ENCODE results near the gene GNG4. TPM values are rescaled to one million over a fixed set of nuclear protein-coding genes. Genes with fewer than 3 reads are reported as not detected.

GNG4 gene
- total and polyA plus RNA-seq, 9 of the 15 experiments (the other 6 are each of a cell fraction or from before 2014, with no cell fraction given), result 0.06 to 0.58 (median 0.08) TPM; not detected in 4

GRCh38 chr1:235648954-235649367 lies 623 bp downstream of the GNG4 start (continued):
- no peak for TF ChIP-seq YY1 (IDR thresholded peaks at IDR 0.05; ENCODE audit: borderline replicate concordance in 1 of 3, control insufficient read depth in 1 of 3, extremely low read depth in 1 of 3, insufficient read depth in 3 of 3, insufficient read length in 1 of 3, insufficient replicate concordance in 2 of 3, low read depth in 1 of 3, low read length in 2 of 3)

- ChIA-PET CTCF (ENCODE audit: low intra/inter-chr PET ratio) (no interaction called here), POLR2A (no interaction called here)
- H3K4me2 ChIP-seq (ENCODE audit: insufficient read depth, low read length), result no peak overlapping the region
- in situ Hi-C loops (cut with MboI) (no loop called here), intact Hi-C loops (cut with micrococcal nuclease) (no loop called here)
- H3K4me3 ChIP-seq, result no peak overlapping the region
- WGBS (ENCODE audit: insufficient coverage, low coverage, missing lambda C conversion rate), result 11% methylated on average over 30 of the region's 31 CpGs
- no peak overlapping the region for H3K9ac ChIP-seq (ENCODE audit: insufficient read depth in 1 of 2, low read depth in 2 of 2, low read length in 2 of 2)
- H3K9me1 ChIP-seq (ENCODE audit: control insufficient read depth, insufficient read depth, low read length), result no peaks in the 10 kb centered on the region
- no peak for ATAC-seq
- H3K4me1 ChIP-seq (replicated peaks in 1 of 2; ENCODE audit: control insufficient read depth in 2 of 2, insufficient read depth in 2 of 2, low read length in 2 of 2), result peaks cover 0 to 10% of the 10 kb centered on the region in 2 experiments; a peak in 1 of 5 replicates
- no peak overlapping the region for H2AFZ ChIP-seq (ENCODE audit: low read depth, low read length)
- H3K9me3 ChIP-seq (replicated peaks; ENCODE audit: control insufficient read depth, insufficient read depth, low read depth, low read length), result no peaks in the 10 kb centered on the region
- no peak for FAIRE-seq
- no peaks in the 10 kb centered on the region for H3K79me2 ChIP-seq (ENCODE audit: control insufficient read depth, insufficient read depth, low read length)
- H3K27ac ChIP-seq (ENCODE audit: extremely low read depth, low read depth, low read length), result no peak overlapping the region
- no peak for DNase-seq (ENCODE audit: extremely low read depth in 1 of 4, low spot score in 3 of 4)
- H3K27me3 ChIP-seq (ENCODE audit: control insufficient read depth in 2 of 2, insufficient read depth in 2 of 2, low read length in 2 of 2), result peaks cover 22 to 52% of the 10 kb centered on the region in 2 experiments
- H4K20me1 ChIP-seq (replicated peaks; ENCODE audit: control insufficient read depth, insufficient read depth, low read length), result no peaks in the 10 kb centered on the region
- H3K36me3 ChIP-seq (ENCODE audit: control insufficient read depth, insufficient read depth, low read length), result no peaks in the 10 kb centered on the region
- BruUV-seq (replicated peaks), result no TSS peak
- TF ChIP-seq ZNF224 (CRISPR knock-in tag; IDR thresholded peaks at IDR 0.05) (no peak), ELF2 (CRISPR knock-in tag; IDR thresholded peaks at IDR 0.05) (no peak), ATF4 (CRISPR knock-in tag; IDR thresholded peaks at IDR 0.05) (no peak), BHLHE40 (IDR thresholded peaks at IDR 0.05; ENCODE audit: low read length) (no peak), ZNF24 (IDR thresholded peaks at IDR 0.05) (no peak), IRF1 (CRISPR knock-in tag; IDR thresholded peaks at IDR 0.05; ENCODE audit: borderline replicate concordance) (no peak), RBM22 (IDR thresholded peaks at IDR 0.05; ENCODE audit: low read depth, low read length, poor library complexity, severe bottlenecking) (no peak), NCOA1 (IDR thresholded peaks at IDR 0.05; ENCODE audit: low read depth) (no peak), HNRNPK (IDR thresholded peaks at IDR 0.05; ENCODE audit: low read depth, low read length, poor library complexity, severe bottlenecking) (no peak), RBBP5 (IDR thresholded peaks at IDR 0.05; ENCODE audit: borderline replicate concordance, insufficient read depth, low read length, poor library complexity, severe bottlenecking) (no peak), ZNF589 (CRISPR knock-in tag; IDR thresholded peaks at IDR 0.05; ENCODE audit: low read depth) (no peak), EWSR1 (IDR thresholded peaks at IDR 0.05; ENCODE audit: borderline replicate concordance, low read depth, partially characterized antibody) (no peak)
- TF ChIP-seq, protein P1, sequence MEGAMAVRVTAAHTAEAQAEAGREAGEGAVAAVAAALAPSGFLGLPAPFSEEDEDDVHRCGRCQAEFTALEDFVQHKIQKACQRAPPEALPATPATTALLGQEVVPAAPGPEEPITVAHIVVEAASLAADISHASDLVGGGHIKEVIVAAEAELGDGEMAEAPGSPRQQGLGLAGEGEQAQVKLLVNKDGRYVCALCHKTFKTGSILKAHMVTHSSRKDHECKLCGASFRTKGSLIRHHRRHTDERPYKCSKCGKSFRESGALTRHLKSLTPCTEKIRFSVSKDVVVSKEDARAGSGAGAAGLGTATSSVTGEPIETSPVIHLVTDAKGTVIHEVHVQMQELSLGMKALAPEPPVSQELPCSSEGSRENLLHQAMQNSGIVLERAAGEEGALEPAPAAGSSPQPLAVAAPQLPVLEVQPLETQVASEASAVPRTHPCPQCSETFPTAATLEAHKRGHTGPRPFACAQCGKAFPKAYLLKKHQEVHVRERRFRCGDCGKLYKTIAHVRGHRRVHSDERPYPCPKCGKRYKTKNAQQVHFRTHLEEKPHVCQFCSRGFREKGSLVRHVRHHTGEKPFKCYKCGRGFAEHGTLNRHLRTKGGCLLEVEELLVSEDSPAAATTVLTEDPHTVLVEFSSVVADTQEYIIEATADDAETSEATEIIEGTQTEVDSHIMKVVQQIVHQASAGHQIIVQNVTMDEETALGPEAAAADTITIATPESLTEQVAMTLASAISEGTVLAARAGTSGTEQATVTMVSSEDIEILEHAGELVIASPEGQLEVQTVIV (CRISPR knock-in tag; IDR thresholded peaks at IDR 0.05; ENCODE audit: borderline replicate concordance), result no peak
- TF ChIP-seq, protein P2, sequence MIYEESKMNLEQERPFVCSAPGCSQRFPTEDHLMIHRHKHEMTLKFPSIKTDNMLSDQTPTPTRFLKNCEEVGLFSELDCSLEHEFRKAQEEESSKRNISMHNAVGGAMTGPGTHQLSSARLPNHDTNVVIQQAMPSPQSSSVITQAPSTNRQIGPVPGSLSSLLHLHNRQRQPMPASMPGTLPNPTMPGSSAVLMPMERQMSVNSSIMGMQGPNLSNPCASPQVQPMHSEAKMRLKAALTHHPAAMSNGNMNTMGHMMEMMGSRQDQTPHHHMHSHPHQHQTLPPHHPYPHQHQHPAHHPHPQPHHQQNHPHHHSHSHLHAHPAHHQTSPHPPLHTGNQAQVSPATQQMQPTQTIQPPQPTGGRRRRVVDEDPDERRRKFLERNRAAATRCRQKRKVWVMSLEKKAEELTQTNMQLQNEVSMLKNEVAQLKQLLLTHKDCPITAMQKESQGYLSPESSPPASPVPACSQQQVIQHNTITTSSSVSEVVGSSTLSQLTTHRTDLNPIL (CRISPR knock-in tag; IDR thresholded peaks at IDR 0.05), result no peak
Observed at GRCh38 chr1:235648407-235648907, 1.1 kb downstream of the GNG4 start.

All from K562 (cell line).